H1 (cell line): ENCODE data around the gene SYT15. TPM values are rescaled to one million over a fixed set of nuclear protein-coding genes. Genes with fewer than 3 reads are reported as not detected.

Source experiments
- CTCF ChIA-PET: fragments of 300-600 bp; sonication (Branson Sonifier 250); formaldehyde crosslinking; loops from one replicate; lab custom pipeline; 2021; ENCODE audit not compliant: partially characterized antibody; lab: Charles Lee
- POLR2A ChIA-PET: fragments of 300-600 bp; sonication (Branson Sonifier 250); formaldehyde crosslinking; loops from one replicate; lab custom pipeline; 2021; ENCODE audit warnings: inconsistent platforms; ENCODE audit not compliant: partially characterized antibody; lab: Charles Lee
- DNase-seq, 2 experiments: peaks; one replicate each; pipeline versions ENCODE4 v3.0.0 to v3.0.0-alpha.2; 2010 to 2022; ENCODE audit warnings: low spot score in 2 of 2, low read depth in 1 of 2, mixed read lengths in 1 of 2
- FAIRE-seq: peaks from 2 replicates; lab custom pipeline; 2011; peaks lifted over from hg19 to GRCh38; lab: Jason Lieb, UNC
- H2AFZ ChIP-seq: 2 replicates; pipeline ENCODE4 v1.8.1; 2012; ENCODE audit warnings: low read length, inconsistent platforms
- H2AK5ac ChIP-seq: 2 replicates; pipeline ENCODE4 v1.6.1; 2013; ENCODE audit warnings: low read depth, low read length
- H2BK120ac ChIP-seq: replicated peaks from 2 replicates; pipeline ENCODE3; 2013; ENCODE audit warnings: low read depth, low read length, inconsistent platforms
- H2BK12ac ChIP-seq: 2 replicates; pipeline ENCODE4 v1.6.1; 2013; ENCODE audit warnings: low read depth, low read length
- H2BK15ac ChIP-seq: 2 replicates; pipeline ENCODE4 v1.6.1; 2013; ENCODE audit warnings: low read length
- H2BK20ac ChIP-seq: 2 replicates; pipeline ENCODE4 v1.6.1; 2013; ENCODE audit warnings: low read length
- H2BK5ac ChIP-seq: 2 replicates; pipeline ENCODE4 v1.6.1; 2013; ENCODE audit warnings: low read depth, low read length
- H3K14ac ChIP-seq: 2 replicates; pipeline ENCODE4 v1.6.1; 2013; ENCODE audit warnings: inconsistent platforms; ENCODE audit not compliant: insufficient read length
- H3K18ac ChIP-seq: 2 replicates; pipeline ENCODE4 v1.6.1; 2013; ENCODE audit warnings: low read length; ENCODE audit errors: extremely low read depth
- H3K23ac ChIP-seq: 2 replicates; pipeline ENCODE4 v1.6.1; 2013; ENCODE audit warnings: inconsistent platforms; ENCODE audit not compliant: insufficient read length
- H3K23me2 ChIP-seq: 2 replicates; pipeline ENCODE4 v1.6.1; 2013; ENCODE audit warnings: low read depth, low read length
- H3K27ac ChIP-seq: 2 replicates; pipeline ENCODE4 v1.6.1; 2011; ENCODE audit warnings: low read depth, low read length, inconsistent platforms
- H3K27me3 ChIP-seq, 4 experiments: replicated peaks in 1 of 4; 1 replicate in 1 of 4; 2 replicates in 3 of 4; pipeline versions ENCODE4 v1.6.1 to v1.8.1; 2011 to 2013; ENCODE audit warnings: low read length in 3 of 4, mild to moderate bottlenecking in 3 of 4, inconsistent platforms in 2 of 4, mixed read lengths in 2 of 4, moderate library complexity in 1 of 4; ENCODE audit not compliant: control insufficient read depth in 3 of 4, insufficient read depth in 3 of 4; ENCODE audit errors: extremely low read depth in 1 of 4
- H3K36me3 ChIP-seq, 4 experiments: 2 replicates each; pipeline versions ENCODE4 v1.6.1 to v1.8.1; 2011 to 2013; ENCODE audit warnings: mild to moderate bottlenecking in 4 of 4, low read length in 3 of 4, moderate library complexity in 2 of 4, control low read depth in 1 of 4, inconsistent platforms in 1 of 4; ENCODE audit not compliant: insufficient read depth in 4 of 4, control insufficient read depth in 2 of 4
- H3K4ac ChIP-seq: replicated peaks from 2 replicates; pipeline ENCODE3; 2013; ENCODE audit warnings: low read length, low read depth, mixed read lengths, inconsistent platforms; ENCODE audit not compliant: insufficient read length
- H3K4me1 ChIP-seq, 4 experiments: replicated peaks in 1 of 4; 1 replicate in 1 of 4; 2 replicates in 3 of 4; pipeline versions ENCODE4 v1.6.1 to v1.8.1; 2011 to 2013; ENCODE audit warnings: low read length in 3 of 4, inconsistent platforms in 2 of 4, mixed read lengths in 1 of 4; ENCODE audit not compliant: insufficient read depth in 4 of 4, control insufficient read depth in 3 of 4
- H3K4me2 ChIP-seq, 2 experiments: 2 replicates each; pipeline versions ENCODE4 v1.6.1 to v1.8.1; 2011 to 2013; ENCODE audit warnings: low read depth in 2 of 2, low read length in 2 of 2, control low read depth in 1 of 2, inconsistent platforms in 1 of 2, mild to moderate bottlenecking in 1 of 2; ENCODE audit not compliant: insufficient read depth in 1 of 2
- H3K4me3 ChIP-seq, 4 experiments: fragments of 200-600, 300-600 bp in 1 of 4; sonication (generic), shearing (Covaris generic), sonication (Bioruptor Twin) in 1 of 4; 2 replicates each; pipeline versions ENCODE4 v1.5.1 to v1.8.1; 2011 to 2016; ENCODE audit warnings: low read length in 4 of 4, low read depth in 3 of 4, control low read depth in 2 of 4, inconsistent platforms in 2 of 4, mild to moderate bottlenecking in 2 of 4, mixed read lengths in 1 of 4, moderate library complexity in 1 of 4; ENCODE audit not compliant: insufficient read depth in 2 of 4; ENCODE audit errors: extremely low read depth in 1 of 4
- H3K56ac ChIP-seq: replicated peaks from 2 replicates; pipeline ENCODE3; 2013; ENCODE audit warnings: low read depth, mild to moderate bottlenecking, mixed read lengths, low read length, inconsistent platforms; ENCODE audit not compliant: insufficient read length
- H3K79me1 ChIP-seq: 2 replicates; pipeline ENCODE4 v1.6.1; 2013; ENCODE audit warnings: low read depth, low read length, control low read depth
- H3K79me2 ChIP-seq, 2 experiments: 2 replicates each; pipeline versions ENCODE4 v1.6.1 to v1.8.1; 2012 to 2013; ENCODE audit warnings: low read length in 2 of 2, mild to moderate bottlenecking in 2 of 2, inconsistent platforms in 1 of 2; ENCODE audit not compliant: insufficient read depth in 2 of 2, control insufficient read depth in 1 of 2
- H3K9ac ChIP-seq, 4 experiments: replicated peaks in 1 of 4; 1 replicate in 1 of 4; 2 replicates in 3 of 4; pipeline versions ENCODE4 v1.6.1 to v1.8.1; 2011 to 2013; ENCODE audit warnings: low read depth in 3 of 4, low read length in 3 of 4, control low read depth in 2 of 4, mild to moderate bottlenecking in 2 of 4, moderate library complexity in 2 of 4, inconsistent platforms in 1 of 4; ENCODE audit errors: extremely low read depth in 1 of 4
- H3K9me3 ChIP-seq, 2 experiments: 2 replicates each; pipeline versions ENCODE4 v1.6.1 to v1.8.1; 2012 to 2013; ENCODE audit warnings: mild to moderate bottlenecking in 2 of 2, moderate library complexity in 2 of 2, control low read depth in 1 of 2, inconsistent platforms in 1 of 2, low read depth in 1 of 2, low read length in 1 of 2, mixed read lengths in 1 of 2; ENCODE audit not compliant: insufficient read depth in 2 of 2
- H4K20me1 ChIP-seq, 2 experiments: replicated peaks in 1 of 2; 2 replicates each; pipeline versions ENCODE3 to v1.8.1; 2011 to 2013; ENCODE audit warnings: inconsistent platforms in 2 of 2, low read length in 2 of 2, mild to moderate bottlenecking in 1 of 2; ENCODE audit not compliant: insufficient read depth in 2 of 2, control insufficient read depth in 1 of 2
- H4K5ac ChIP-seq: 2 replicates; pipeline ENCODE4 v1.6.1; 2013; ENCODE audit warnings: low read length, low read depth, mixed read lengths, inconsistent platforms; ENCODE audit not compliant: insufficient read length
- H4K8ac ChIP-seq: 2 replicates; pipeline ENCODE4 v1.8.0; 2013; ENCODE audit warnings: mild to moderate bottlenecking, moderate library complexity, low read length, inconsistent platforms; ENCODE audit not compliant: insufficient read depth; ENCODE audit errors: extremely low read depth
- H4K91ac ChIP-seq: replicated peaks from 2 replicates; pipeline ENCODE3; 2013; ENCODE audit warnings: low read length, mixed read lengths, inconsistent platforms; ENCODE audit not compliant: insufficient read length
- CBX5 ChIP-seq: fragments of 300-800, 300-1000 bp; sonication (generic); IDR thresholded peaks from 2 replicates; pipeline ENCODE4 v1.7.1; 2016; ENCODE audit warnings: antibody characterized with exemption, low read length, low read depth
- JUN ChIP-seq: IDR thresholded peaks from 2 replicates; pipeline ENCODE4 v1.6.1; 2011; ENCODE audit warnings: low read depth, mild to moderate bottlenecking, improper control_type of control experiment, low read length
- RAD21 ChIP-seq, 2 experiments: IDR thresholded peaks in 1 of 2; conservative IDR thresholded peaks in 1 of 2; 2 replicates each; pipeline ENCODE4 v1.6.1; 2011; ENCODE audit warnings: low read depth in 2 of 2, low read length in 2 of 2, improper control_type of control experiment in 1 of 2, inconsistent platforms in 1 of 2, mild to moderate bottlenecking in 1 of 2, moderate library complexity in 1 of 2
- RXRA ChIP-seq: IDR thresholded peaks from 2 replicates; pipeline ENCODE4 v1.6.1; 2011; ENCODE audit warnings: low read depth, mild to moderate bottlenecking, low read length, moderate library complexity; ENCODE audit not compliant: insufficient read depth
- TCF12 ChIP-seq: IDR thresholded peaks from 2 replicates; pipeline ENCODE4 v1.6.1; 2011; ENCODE audit warnings: low read depth, mild to moderate bottlenecking, low read length
- TEAD4 ChIP-seq: IDR thresholded peaks from 2 replicates; pipeline ENCODE4 v1.6.1; 2012; ENCODE audit warnings: low read depth, low read length, inconsistent platforms, mixed read lengths
- WGBS, 2 experiments: shearing (Covaris generic) in 1 of 2; methylation state at CpG; one replicate each; pipeline versions ENCODE4 v1.1.6 to v1.1.7; 2013 to 2015; ENCODE audit warnings: low lambda C conversion rate in 2 of 2, mixed read lengths in 2 of 2, inconsistent platforms in 1 of 2, low coverage in 1 of 2, missing lambda C conversion rate in 1 of 2; ENCODE audit not compliant: insufficient replicate concordance in 2 of 2, insufficient coverage in 1 of 2, insufficient read length in 1 of 2; ENCODE audit errors: extremely low coverage in 1 of 2, missing lambda C conversion rate in 1 of 2; 5-methylcytosine and 5-hydroxymethylcytosine counted together
- polyA plus RNA-seq, 7 experiments: library from polyadenylated mRNA; depleted of rRNA in 3 of 7; stranded (reverse) in 5 of 7; unstranded in 2 of 7; fragments of >200 nt in 5 of 7; fragments of 200-250 nt in 2 of 7; gene quantifications; 1 replicate in 5 of 7; 2 replicates in 1 of 7; 4 replicates in 1 of 7; pipeline versions ENCODE4 v1.2.1 to v1.2.3, GENCODE V29; 2011 to 2013; ENCODE audit warnings: missing spikeins in 2 of 7, mixed read lengths in 2 of 7
- total RNA-seq: library from RNA; stranded (reverse); fragmentation: NEBNext Ultra II Directional; extraction: Animal tissue kit (Norgen Biotek cat#: 25700); gene quantifications from 2 replicates; pipeline ENCODE4 v1.2.1, GENCODE V29; 2021

The SYT15 gene
- total and polyA plus RNA-seq, 2 of the 8 experiments (the other 6 are each of a cell fraction or from before 2014, with no cell fraction given) = 0.39 to 0.61 TPM

DNA sequence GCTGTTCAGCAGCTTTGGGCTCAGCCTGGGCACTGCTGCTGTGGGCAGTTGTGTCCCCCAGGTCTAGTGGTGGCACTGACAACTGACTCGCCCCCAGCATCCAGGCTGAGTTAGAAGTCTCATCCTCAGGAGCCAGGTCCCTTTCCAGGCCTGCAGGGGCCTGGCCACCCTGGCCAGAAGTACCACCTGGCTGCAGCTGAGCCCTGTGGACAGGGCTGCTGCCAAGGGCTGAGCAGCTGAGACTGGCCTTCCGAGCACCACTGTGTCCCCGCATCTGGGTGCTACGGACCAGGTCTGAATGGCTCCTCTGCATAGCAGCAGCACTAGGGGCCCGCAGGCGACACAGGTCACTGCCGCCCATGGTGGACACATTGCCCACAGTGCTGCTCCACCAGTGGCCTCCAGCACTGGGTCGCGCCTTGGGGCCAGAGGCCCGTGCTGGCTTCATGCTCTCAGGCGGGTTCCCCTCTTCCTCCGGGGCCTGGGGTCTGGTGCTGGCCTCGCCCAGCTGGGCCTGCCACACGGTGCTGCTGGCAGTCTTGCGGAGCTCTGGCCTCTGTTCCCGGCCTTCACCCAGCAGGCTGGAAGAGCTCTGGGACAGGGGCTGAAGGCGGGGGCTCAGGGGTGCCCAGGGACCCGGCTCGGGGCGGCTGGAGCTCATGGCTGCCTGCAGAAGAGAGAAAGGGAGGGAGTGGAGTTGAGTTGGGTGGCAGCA is 28.7 kb upstream of the SYT15 start:
- no peak overlapping the region for H2BK20ac ChIP-seq
- H3K23me2 ChIP-seq = peaks cover 2% of the 10 kb centered on the region; the same call in 1 of the 2 replicates
- no peak overlapping the region for H3K56ac ChIP-seq
- H4K5ac ChIP-seq = no peak overlapping the region
- FAIRE-seq (no peak), DNase-seq (peak in 1 of 2 experiments; percentile 47)
- no peak overlapping the region for H2BK120ac ChIP-seq
- peaks cover 5 to 32% of the 10 kb centered on the region in 2 experiments for H4K20me1 ChIP-seq
- no peak overlapping the region for H4K91ac ChIP-seq
- no peak overlapping the region for H3K23ac ChIP-seq
- peak overlapping the region; percentile 19; the same call in 1 of the 2 replicates for H2BK5ac ChIP-seq
- H3K79me1 ChIP-seq = peaks cover 11% of the 10 kb centered on the region; the same call in 1 of the 2 replicates
- ChIA-PET POLR2A (interaction anchor here (2.6 kb wide), 1 partner anchor 9 kb away, joined by 7 read pairs; no protein-coding TSS in a partner anchor), CTCF (interaction anchor here (0.8 to 4.1 kb wide), 9 partner anchors 8 to 322 kb away, joined by 3 to 46 read pairs (median 4); no protein-coding TSS in a partner anchor)
- H2AK5ac ChIP-seq = no peak overlapping the region
- H2AFZ ChIP-seq = no peak overlapping the region
- no peak overlapping the region for H3K4me3 ChIP-seq
- no peak overlapping the region for H3K9ac ChIP-seq
- H3K36me3 ChIP-seq = peaks cover 15 to 39% (median 17%) of the 10 kb centered on the region in 4 experiments; a peak in 7 of 8 replicates
- no peak overlapping the region for H2BK12ac ChIP-seq
- H3K4ac ChIP-seq = no peak overlapping the region
- H4K8ac ChIP-seq = peak overlapping the region; percentile 18; the same call in 1 of the 2 replicates
- WGBS, 2 experiments = 85% methylated on average over 20 of the region's 20 CpGs; no CpG with 5 or more reads in 1 of the 2 experiments
- no peaks in the 10 kb centered on the region for H3K9me3 ChIP-seq
- peaks cover 1 to 6% (median 2%) of the 10 kb centered on the region in 4 experiments for H3K4me1 ChIP-seq
- H3K79me2 ChIP-seq = no peaks in the 10 kb centered on the region
- 0 out of 7 replicates have a peak, but pooled peaks cover 0 to 2% (median 0%) of the 10 kb centered on the region in 4 experiments for H3K27me3 ChIP-seq
- H2BK15ac ChIP-seq = no peak overlapping the region
- H3K18ac ChIP-seq = no peak overlapping the region
- no peak overlapping the region for H3K27ac ChIP-seq
- H3K14ac ChIP-seq = no peak overlapping the region
- H3K4me2 ChIP-seq = no peak overlapping the region
- TF ChIP-seq JUN (no peak), CBX5 (no peak), RXRA (no peak), RAD21 (IDR thresholded peaks at IDR 0.05 in 1 of 2, conservative IDR thresholded peaks at IDR 0.05 in 1 of 2; ENCODE audit: low read depth in 2 of 2, low read length in 2 of 2) (no peak), TCF12 (no peak), TEAD4 (no peak)
